HCT116 (cell line): ENCODE data around the gene SPINK14. TPM values are rescaled to one million over a fixed set of nuclear protein-coding genes. Genes with fewer than 3 reads are reported as not detected.

ENCODE experiments used
- ATAC-seq: fragments of 200-7000 bp; cut with Tn5 transposase; 2 replicates; pipeline ENCODE4 v1.9.1; 2020; ENCODE audit warnings: mild to moderate bottlenecking, moderate library complexity
- BruUV-seq: library from RNA; stranded (reverse); fragments of 400-500 nt; replicated peaks from 2 replicates; lab custom pipeline; 2021; lab: Mats Ljungman, UMichigan
- CTCF ChIA-PET: fragments of 300-600 bp; sonication (Branson Sonifier 250); formaldehyde crosslinking; loops from one replicate; lab custom pipeline; 2021; ENCODE audit warnings: antibody characterized with exemption; lab: Charles Lee
- POLR2A ChIA-PET: fragments of 300-600, 350-600 bp; sonication (Branson Sonifier 250); formaldehyde crosslinking; loops from one replicate; lab custom pipeline; 2021; ENCODE audit warnings: antibody characterized with exemption; lab: Charles Lee
- RAD21 ChIA-PET, 2 experiments: fragments of 300-600 bp; sonication (Branson Sonifier 250); formaldehyde crosslinking; loops; one replicate each; lab custom pipeline; 2023; ENCODE audit warnings: low total read pairs in 2 of 2; ENCODE audit not compliant: uncharacterized antibody in 2 of 2, unreplicated experiment in 2 of 2, low non-redundant PET in 1 of 2; lab: Charles Lee
- DNase-seq: peaks from one replicate; pipeline ENCODE4 v3.0.0-alpha.2; 2010; ENCODE audit warnings: low read depth, low spot score
- H2AFZ ChIP-seq: fragments of 200-600 bp; shearing (Covaris generic), sonication (generic); 2 replicates; pipeline ENCODE4 v1.6.1; 2017; ENCODE audit warnings: low read depth, mixed run types, mixed read lengths, antibody characterized with exemption, low read length; ENCODE audit not compliant: poor library complexity, severe bottlenecking
- H3K27ac ChIP-seq: 2 replicates; pipeline ENCODE4 v1.5.1; 2012; ENCODE audit warnings: low read depth, low read length
- H3K27me3 ChIP-seq: fragments of 200-600 bp; sonication (generic); 2 replicates; pipeline ENCODE4 v1.6.1; 2016; ENCODE audit warnings: mixed run types, low read length, mixed read lengths; ENCODE audit not compliant: insufficient read depth
- H3K36me3 ChIP-seq, 2 experiments: fragments of 200-500 bp in 1 of 2; fragments of 200-600 bp in 1 of 2; sonication (Bioruptor generic) in 1 of 2; sonication (generic) in 1 of 2; 2 replicates each; pipeline versions ENCODE4 v1.5.1 to v1.6.1; 2014 to 2016; ENCODE audit warnings: low read length in 2 of 2, inconsistent platforms in 1 of 2, mixed read lengths in 1 of 2, mixed run types in 1 of 2; ENCODE audit not compliant: insufficient read depth in 2 of 2, control insufficient read depth in 1 of 2
- H3K4me1 ChIP-seq, 2 experiments: fragments of 200-600 bp in 1 of 2; sonication (generic) in 1 of 2; 2 replicates each; pipeline versions ENCODE4 v1.5.1 to v1.6.1; 2012 to 2017; ENCODE audit warnings: low read length in 2 of 2, inconsistent platforms in 1 of 2, mild to moderate bottlenecking in 1 of 2, mixed read lengths in 1 of 2, mixed run types in 1 of 2, moderate library complexity in 1 of 2; ENCODE audit not compliant: insufficient read depth in 2 of 2, control insufficient read depth in 1 of 2
- H3K4me2 ChIP-seq: fragments of 200-600 bp; sonication (generic); 2 replicates; pipeline ENCODE4 v1.6.1; 2017; ENCODE audit warnings: mixed run types, low read length, mixed read lengths
- H3K4me3 ChIP-seq, 2 experiments: fragments of 200-600 bp in 1 of 2; sonication (generic) in 1 of 2; replicated peaks in 1 of 2; 2 replicates each; pipeline ENCODE4 v1.5.1; 2011 to 2016; ENCODE audit warnings: low read length in 2 of 2, control low read depth in 1 of 2, low read depth in 1 of 2, mild to moderate bottlenecking in 1 of 2, mixed read lengths in 1 of 2, mixed run types in 1 of 2
- H3K79me2 ChIP-seq: fragments of 200-600 bp; sonication (generic); 2 replicates; pipeline ENCODE4 v1.6.1; 2017; ENCODE audit warnings: mild to moderate bottlenecking, mixed run types, low read length, moderate library complexity, mixed read lengths; ENCODE audit not compliant: insufficient read depth
- H3K9ac ChIP-seq: fragments of 200-600 bp; sonication (generic); 2 replicates; pipeline ENCODE4 v1.6.1; 2016; ENCODE audit warnings: low read length, mixed read lengths
- H3K9me2 ChIP-seq: fragments of 200-600 bp; sonication (generic), shearing (Covaris generic); 2 replicates; pipeline ENCODE4 v1.6.1; 2017; ENCODE audit warnings: mixed run types, mild to moderate bottlenecking, moderate library complexity; ENCODE audit not compliant: insufficient read depth
- H3K9me3 ChIP-seq, 2 experiments: fragments of 200-500 bp in 1 of 2; fragments of 200-600 bp in 1 of 2; sonication (Bioruptor generic) in 1 of 2; sonication (generic) in 1 of 2; 2 replicates each; pipeline ENCODE4 v1.6.1; 2014 to 2017; ENCODE audit warnings: low read length in 2 of 2, mixed read lengths in 2 of 2, inconsistent platforms in 1 of 2, low read depth in 1 of 2, mild to moderate bottlenecking in 1 of 2, mixed run types in 1 of 2, moderate library complexity in 1 of 2; ENCODE audit not compliant: control insufficient read depth in 1 of 2, insufficient read depth in 1 of 2
- H4K20me1 ChIP-seq: fragments of 200-600 bp; sonication (generic), shearing (Covaris generic); 2 replicates; pipeline ENCODE4 v1.6.1; 2017; ENCODE audit warnings: mixed run types, mild to moderate bottlenecking, moderate library complexity; ENCODE audit not compliant: insufficient read depth
- CBX3 ChIP-seq: IDR thresholded peaks from 2 replicates; pipeline ENCODE4 v1.6.1; 2012; ENCODE audit warnings: low read depth
- EGR1 ChIP-seq: IDR thresholded peaks from 2 replicates; pipeline ENCODE4 v1.6.1; 2012; ENCODE audit warnings: low read depth
- EZH2 ChIP-seq: fragments of 200-600 bp; sonication (generic); IDR thresholded peaks from 2 replicates; pipeline ENCODE4 v1.6.1; 2017; ENCODE audit warnings: antibody characterized with exemption, mixed run types
- FOSL1 ChIP-seq: IDR thresholded peaks from 2 replicates; pipeline ENCODE4 v1.6.1; 2012; ENCODE audit warnings: low read depth
- JUND ChIP-seq: IDR thresholded peaks from 2 replicates; pipeline ENCODE4 v1.6.1; 2012
- POLR2A ChIP-seq: IDR thresholded peaks from 2 replicates; pipeline ENCODE4 v1.7.0; 2011; ENCODE audit warnings: borderline replicate concordance; ENCODE audit not compliant: insufficient read depth, insufficient read length; ENCODE audit errors: extremely low read depth
- SIN3A ChIP-seq: IDR thresholded peaks from 2 replicates; pipeline ENCODE4 v1.6.1; 2012; ENCODE audit warnings: low read depth
- SRF ChIP-seq: IDR thresholded peaks from 2 replicates; pipeline ENCODE4 v1.6.1; 2012; ENCODE audit warnings: low read depth
- YY1 ChIP-seq: IDR thresholded peaks from 2 replicates; pipeline ENCODE4 v1.6.1; 2011; ENCODE audit warnings: low read length, low read depth, moderate library complexity, mild to moderate bottlenecking; ENCODE audit not compliant: insufficient replicate concordance; ENCODE audit errors: extremely low read depth
- ZFX ChIP-seq: fragments of 450-650 bp; IDR thresholded peaks from 2 replicates; pipeline ENCODE4 v1.6.1; 2017
- intact Hi-C: fragments of 100-400 bp; cut with micrococcal nuclease; formaldehyde crosslinking; loops from 2 replicates; pipeline ENCODE4 v1.10.0; 2022
- total RNA-seq: library from RNA; stranded (reverse); gene quantifications from one replicate; pipeline ENCODE4 v1.2.1, GENCODE V29; 2021; ENCODE audit not compliant: unreplicated experiment
- TF ChIP-seq, protein P1 (sequence below): IDR thresholded peaks from 2 replicates; pipeline ENCODE4 v1.6.1; 2012
- TF ChIP-seq, protein P2 (sequence below): IDR thresholded peaks from 2 replicates; pipeline ENCODE4 v1.6.1; 2011; ENCODE audit warnings: mild to moderate bottlenecking, low read length, moderate library complexity; ENCODE audit not compliant: insufficient replicate concordance; ENCODE audit errors: extremely low read depth
- TF ChIP-seq, protein P3 (sequence below): IDR thresholded peaks from 2 replicates; pipeline ENCODE4 v1.6.1; 2012

Gene SPINK14
- total RNA-seq, 1 experiment from 2014 or later, result not detected

DNA sequence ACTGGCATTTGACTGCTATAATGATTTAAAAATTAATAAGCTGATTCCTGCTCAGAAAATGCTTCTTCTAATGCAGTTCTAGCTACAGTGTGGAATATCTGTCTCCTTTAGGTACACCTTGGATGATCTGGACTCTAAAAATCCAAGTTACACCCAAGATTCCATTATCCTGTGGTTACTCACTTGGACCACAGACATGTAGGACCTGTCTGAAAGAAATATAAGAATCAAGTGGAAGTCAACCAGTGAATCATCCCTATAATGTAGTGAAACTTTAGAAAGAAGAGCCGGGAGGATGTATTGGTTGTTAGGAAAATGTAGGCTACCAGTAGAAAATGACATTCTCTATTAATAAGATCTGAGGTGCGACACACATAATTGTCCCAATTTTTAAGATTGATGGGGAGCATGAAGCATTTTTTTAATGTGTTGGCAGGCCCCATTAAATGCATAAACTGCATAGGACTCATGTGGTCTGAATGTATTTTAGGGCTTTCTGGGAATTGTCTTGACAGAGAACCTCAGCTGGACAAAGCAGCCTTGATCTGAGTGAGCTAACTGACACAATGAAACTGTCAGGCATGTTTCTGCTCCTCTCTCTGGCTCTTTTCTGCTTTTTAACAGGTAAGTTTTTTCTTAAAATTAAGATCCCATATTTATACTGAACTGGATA is 34.3 kb downstream of the SPINK14 start, which contains the start of gene SPINK6:
Gene SPINK6, plus strand, starts transcription at position 512 of the 673 bp plus-strand sequence. Its CDS starts 55 bp downstream, at position 567.
- CTCF ChIA-PET, result interaction anchor here (0.7 kb wide), 1 partner anchor 38 kb away, joined by 3 read pairs; no protein-coding TSS in a partner anchor
- TF ChIP-seq EGR1, result no peak
- TF ChIP-seq EZH2, result no peak
- TF ChIP-seq FOSL1, result no peak
- TF ChIP-seq JUND, result no peak
- no peak for TF ChIP-seq ZFX
- no peak for TF ChIP-seq SRF
- TF ChIP-seq, protein P1, sequence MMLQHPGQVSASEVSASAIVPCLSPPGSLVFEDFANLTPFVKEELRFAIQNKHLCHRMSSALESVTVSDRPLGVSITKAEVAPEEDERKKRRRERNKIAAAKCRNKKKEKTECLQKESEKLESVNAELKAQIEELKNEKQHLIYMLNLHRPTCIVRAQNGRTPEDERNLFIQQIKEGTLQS, result no peak
- TF ChIP-seq SIN3A, result no peak
- TF ChIP-seq CBX3, result no peak
- TF ChIP-seq, protein P2, sequence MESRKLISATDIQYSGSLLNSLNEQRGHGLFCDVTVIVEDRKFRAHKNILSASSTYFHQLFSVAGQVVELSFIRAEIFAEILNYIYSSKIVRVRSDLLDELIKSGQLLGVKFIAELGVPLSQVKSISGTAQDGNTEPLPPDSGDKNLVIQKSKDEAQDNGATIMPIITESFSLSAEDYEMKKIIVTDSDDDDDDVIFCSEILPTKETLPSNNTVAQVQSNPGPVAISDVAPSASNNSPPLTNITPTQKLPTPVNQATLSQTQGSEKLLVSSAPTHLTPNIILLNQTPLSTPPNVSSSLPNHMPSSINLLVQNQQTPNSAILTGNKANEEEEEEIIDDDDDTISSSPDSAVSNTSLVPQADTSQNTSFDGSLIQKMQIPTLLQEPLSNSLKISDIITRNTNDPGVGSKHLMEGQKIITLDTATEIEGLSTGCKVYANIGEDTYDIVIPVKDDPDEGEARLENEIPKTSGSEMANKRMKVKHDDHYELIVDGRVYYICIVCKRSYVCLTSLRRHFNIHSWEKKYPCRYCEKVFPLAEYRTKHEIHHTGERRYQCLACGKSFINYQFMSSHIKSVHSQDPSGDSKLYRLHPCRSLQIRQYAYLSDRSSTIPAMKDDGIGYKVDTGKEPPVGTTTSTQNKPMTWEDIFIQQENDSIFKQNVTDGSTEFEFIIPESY, result no peak
- TF ChIP-seq YY1, result no peak
- TF ChIP-seq, protein P3, sequence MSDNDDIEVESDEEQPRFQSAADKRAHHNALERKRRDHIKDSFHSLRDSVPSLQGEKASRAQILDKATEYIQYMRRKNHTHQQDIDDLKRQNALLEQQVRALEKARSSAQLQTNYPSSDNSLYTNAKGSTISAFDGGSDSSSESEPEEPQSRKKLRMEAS, result no peak
- no peak for TF ChIP-seq POLR2A
- TF ChIP-seq, all 23 proteins: peak for 0
- no peak within 1 kb of the TSS for H3K4me2 ChIP-seq
- no peak for DNase-seq
- ChIA-PET RAD21 (no interaction called here), POLR2A (no interaction called here)
- no peaks in the 10 kb centered on the region for H3K36me3 ChIP-seq
- no peak within 1 kb of the TSS for H3K4me3 ChIP-seq
- ATAC-seq, result no peak
- H3K9me3 ChIP-seq, result no peaks in the 10 kb centered on the region
- no peaks in the 10 kb centered on the region for H3K4me1 ChIP-seq
- H4K20me1 ChIP-seq, result no peaks in the 10 kb centered on the region
- intact Hi-C loops, result no loop called here
- no peak within 1 kb of the TSS for H3K27ac ChIP-seq
- no peaks in the 10 kb centered on the region for H3K27me3 ChIP-seq
- H3K9me2 ChIP-seq, result no peaks in the 10 kb centered on the region
- no peaks in the 10 kb centered on the region for H3K79me2 ChIP-seq
- no peak within 1 kb of the TSS for H2AFZ ChIP-seq
- BruUV-seq, result no TSS peak
- H3K9ac ChIP-seq, result no peak within 1 kb of the TSS
